OCI-LY1 (cell line): ENCODE measurements around the gene ST6GALNAC4.
A peak's percentile ranks its signal among the peaks of the same experiment; 100 is the strongest.

Experiments
- H2AFZ ChIP-seq: fragments of 200-600 bp; sonication (generic), shearing (Covaris generic); 2 replicates; pipeline ENCODE4 v1.6.0; 2014; ENCODE audit warnings: antibody characterized with exemption, mild to moderate bottlenecking, low read length
- H3F3A ChIP-seq: fragments of 200-600 bp; sonication (generic), shearing (Covaris generic); 2 replicates; pipeline ENCODE4 v1.6.0; 2014; ENCODE audit warnings: mild to moderate bottlenecking, antibody characterized with exemption, low read length, moderate library complexity; ENCODE audit not compliant: insufficient read depth
- H3K27ac ChIP-seq: fragments of 200-600 bp; sonication (generic); 2 replicates; pipeline ENCODE4 v1.5.1; 2014; ENCODE audit warnings: low read length, mixed run types, mild to moderate bottlenecking, low read depth; ENCODE audit not compliant: poor library complexity, severe bottlenecking
- H3K27me3 ChIP-seq: fragments of 200-600 bp; sonication (generic); 2 replicates; pipeline ENCODE4 v1.6.0; 2014; ENCODE audit warnings: antibody characterized with exemption, mild to moderate bottlenecking, low read length, moderate library complexity; ENCODE audit not compliant: insufficient read depth
- H3K36me3 ChIP-seq: fragments of 200-600 bp; sonication (generic); 2 replicates; pipeline ENCODE4 v1.6.1; 2014; ENCODE audit warnings: mild to moderate bottlenecking, antibody characterized with exemption, low read length, moderate library complexity, mixed read lengths; ENCODE audit not compliant: insufficient read depth
- H3K4me1 ChIP-seq: fragments of 200-600 bp; sonication (generic); 2 replicates; pipeline ENCODE4 v1.5.1; 2014; ENCODE audit warnings: mild to moderate bottlenecking, low read length, moderate library complexity; ENCODE audit not compliant: insufficient read depth, severe bottlenecking
- H3K4me2 ChIP-seq: fragments of 200-600 bp; sonication (generic), shearing (Covaris generic); 2 replicates; pipeline ENCODE4 v1.6.1; 2014; ENCODE audit warnings: low read length
- H3K4me3 ChIP-seq: fragments of 200-600 bp; sonication (generic); 2 replicates; pipeline ENCODE4 v1.5.1; 2014; ENCODE audit warnings: low read length, low read depth, mild to moderate bottlenecking, mixed read lengths; ENCODE audit not compliant: poor library complexity, severe bottlenecking
- H3K79me2 ChIP-seq: fragments of 200-600 bp; shearing (Covaris generic); 2 replicates; pipeline ENCODE4 v1.6.1; 2016; ENCODE audit warnings: mixed run types, low read length, mixed read lengths; ENCODE audit not compliant: insufficient read depth
- H3K9ac ChIP-seq: fragments of 200-600 bp; sonication (generic), shearing (Covaris generic); 2 replicates; pipeline ENCODE4 v1.6.1; 2014; ENCODE audit warnings: mild to moderate bottlenecking, low read length, mixed read lengths
- H3K9me2 ChIP-seq: fragments of 200-600 bp; sonication (generic), shearing (Covaris generic); 2 replicates; pipeline ENCODE4 v1.6.1; 2014; ENCODE audit warnings: low read depth, mild to moderate bottlenecking, low read length, mixed read lengths
- H3K9me3 ChIP-seq: fragments of 200-600 bp; shearing (Covaris generic); 2 replicates; pipeline ENCODE4 v1.6.1; 2014; ENCODE audit warnings: low read length, mixed read lengths
- H4K20me1 ChIP-seq: fragments of 200-600 bp; sonication (generic), shearing (Covaris generic); 2 replicates; pipeline ENCODE4 v1.6.0; 2016; ENCODE audit warnings: mild to moderate bottlenecking, low read length; ENCODE audit not compliant: insufficient read depth
- CTCF ChIP-seq: fragments of 200-600 bp; sonication (generic), shearing (Covaris generic); IDR thresholded peaks from 2 replicates; pipeline ENCODE4 v1.5.1; 2017; ENCODE audit warnings: mild to moderate bottlenecking, antibody characterized with exemption, low read length, moderate library complexity, mixed read lengths
- EZH2 ChIP-seq: fragments of 200-600 bp; sonication (generic), shearing (Covaris generic); IDR thresholded peaks from 2 replicates; pipeline ENCODE4 v1.8.0; 2017; ENCODE audit warnings: borderline replicate concordance, mixed run types, mild to moderate bottlenecking, antibody characterized with exemption, low read length, moderate library complexity, mixed read lengths

Gene ST6GALNAC4

GRCh38 chr9:127899128-127899943, 17.5 kb downstream of the ST6GALNAC4 start, which contains the start of gene ST6GALNAC6:
Gene ST6GALNAC6 (minus strand): TSS chr9:127899603. CDS start chr9:127897981, 1,622 bp downstream.
- Histone ChIP-seq H3K4me1 (peaks cover 63% of the 10 kb centered on the region), H3F3A (peaks cover 11% of the 10 kb centered on the region), H3K79me2 (no peaks in the 10 kb centered on the region), H3K9me3 (no peaks in the 10 kb centered on the region; the same call in 1 of the 2 replicates), H3K4me3 (peak within 1 kb of the TSS; percentile 97), H3K27me3 (no peaks in the 10 kb centered on the region), H3K9ac (peak within 1 kb of the TSS; percentile 92), H3K9me2 (no peaks in the 10 kb centered on the region), H3K27ac (peak within 1 kb of the TSS; percentile 99), H3K36me3 (peaks cover 28% of the 10 kb centered on the region), H3K4me2 (peak within 1 kb of the TSS; percentile 74), H2AFZ (no peak within 1 kb of the TSS), H4K20me1 (no peaks in the 10 kb centered on the region)
- no peak for TF ChIP-seq CTCF
- no peak for TF ChIP-seq EZH2

- peaks cover 56% of the 10 kb centered on the region for H3K4me1 ChIP-seq
- H3K4me2 ChIP-seq, result peak overlapping the region; percentile 74
- peak overlapping the region; percentile 72 for H3K27ac ChIP-seq
- no peaks in the 10 kb centered on the region for H3K79me2 ChIP-seq
- TF ChIP-seq EZH2 (no peak), CTCF (no peak)
- H3K9ac ChIP-seq, result peak overlapping the region; percentile 92
- peaks cover 35% of the 10 kb centered on the region for H3K36me3 ChIP-seq
- H3K27me3 ChIP-seq, result no peaks in the 10 kb centered on the region
- no peaks in the 10 kb centered on the region for H4K20me1 ChIP-seq
- H3K9me3 ChIP-seq, result peaks cover under 1% of the 10 kb centered on the region; the same call in 1 of the 2 replicates
- no peaks in the 10 kb centered on the region for H3K9me2 ChIP-seq
- peaks cover 4% of the 10 kb centered on the region for H3F3A ChIP-seq
- peak overlapping the region; percentile 97 for H3K4me3 ChIP-seq
- no peak overlapping the region for H2AFZ ChIP-seq
Measured at GRCh38 chr9:127898433-127899127, 18.3 kb downstream of the ST6GALNAC4 start.

- Histone ChIP-seq H3K9ac (no peak overlapping the region), H3K27me3 (no peaks in the 10 kb centered on the region), H3F3A (no peaks in the 10 kb centered on the region; the same call in 1 of the 2 replicates), H3K4me2 (peak overlapping the region; percentile 51), H3K4me3 (peak overlapping the region; percentile 37), H3K4me1 (peaks cover 46% of the 10 kb centered on the region), H3K36me3 (peaks cover 48% of the 10 kb centered on the region), H3K27ac (no peak overlapping the region), H3K79me2 (no peaks in the 10 kb centered on the region), H4K20me1 (no peaks in the 10 kb centered on the region), H3K9me3 (peaks cover 8% of the 10 kb centered on the region; the same call in 1 of the 2 replicates), H2AFZ (no peak overlapping the region), H3K9me2 (no peaks in the 10 kb centered on the region)
- no peak for TF ChIP-seq CTCF
- TF ChIP-seq EZH2, result no peak
Measured at GRCh38 chr9:127897193-127897692, 19.6 kb downstream of the ST6GALNAC4 start.
